ENCODE results near the gene WSCD1. TPM values are rescaled to one million over a fixed set of nuclear protein-coding genes. Genes with fewer than 3 reads are reported as not detected.

Gene WSCD1
- total RNA-seq, 1 donor = 0.18 TPM

DNA sequence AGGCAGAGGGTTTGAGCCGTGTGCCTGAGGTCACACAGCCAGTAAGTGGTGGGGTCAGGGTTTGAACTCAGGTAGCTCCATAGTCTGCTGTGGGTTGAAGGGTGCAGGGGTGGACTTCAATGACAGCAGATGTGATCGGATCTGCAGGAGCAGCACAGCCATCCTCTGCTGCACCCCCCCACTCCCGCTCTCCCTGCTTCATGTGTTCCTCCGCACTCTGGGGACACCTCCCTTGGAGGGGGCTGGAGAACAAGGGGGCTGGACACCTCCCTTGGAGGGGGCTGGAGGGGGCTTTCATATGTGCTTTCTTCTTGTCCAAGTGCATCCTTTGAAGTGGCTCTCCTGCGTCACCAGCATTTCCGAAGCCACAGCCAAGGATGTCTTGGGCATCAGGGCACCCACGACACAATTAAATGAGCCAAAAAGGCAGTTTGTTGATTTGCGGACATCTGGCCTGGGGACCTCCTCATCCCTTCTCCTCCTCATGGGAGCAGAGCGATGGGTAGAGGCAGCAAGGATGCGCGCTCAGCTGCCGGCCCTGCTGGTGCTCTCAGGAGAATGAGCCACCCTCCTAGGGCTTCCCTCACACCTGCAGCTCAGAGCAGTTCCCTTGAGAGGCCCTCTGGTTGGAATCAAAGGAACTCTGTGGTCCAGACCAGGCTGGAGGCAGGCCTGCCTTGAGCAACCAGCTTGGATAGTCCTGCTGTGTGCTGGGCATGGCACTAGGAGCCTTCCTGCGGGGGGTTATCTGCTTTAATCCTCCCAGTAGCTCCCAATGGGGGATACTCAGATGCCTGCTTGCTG, 26.2 kb downstream of the WSCD1 start:
- no peak overlapping the region for H3K4me3 ChIP-seq (ENCODE audit: low read depth, low read length)
- no peak for DNase-seq (ENCODE audit: low read depth)
- TF ChIP-seq, protein P1, sequence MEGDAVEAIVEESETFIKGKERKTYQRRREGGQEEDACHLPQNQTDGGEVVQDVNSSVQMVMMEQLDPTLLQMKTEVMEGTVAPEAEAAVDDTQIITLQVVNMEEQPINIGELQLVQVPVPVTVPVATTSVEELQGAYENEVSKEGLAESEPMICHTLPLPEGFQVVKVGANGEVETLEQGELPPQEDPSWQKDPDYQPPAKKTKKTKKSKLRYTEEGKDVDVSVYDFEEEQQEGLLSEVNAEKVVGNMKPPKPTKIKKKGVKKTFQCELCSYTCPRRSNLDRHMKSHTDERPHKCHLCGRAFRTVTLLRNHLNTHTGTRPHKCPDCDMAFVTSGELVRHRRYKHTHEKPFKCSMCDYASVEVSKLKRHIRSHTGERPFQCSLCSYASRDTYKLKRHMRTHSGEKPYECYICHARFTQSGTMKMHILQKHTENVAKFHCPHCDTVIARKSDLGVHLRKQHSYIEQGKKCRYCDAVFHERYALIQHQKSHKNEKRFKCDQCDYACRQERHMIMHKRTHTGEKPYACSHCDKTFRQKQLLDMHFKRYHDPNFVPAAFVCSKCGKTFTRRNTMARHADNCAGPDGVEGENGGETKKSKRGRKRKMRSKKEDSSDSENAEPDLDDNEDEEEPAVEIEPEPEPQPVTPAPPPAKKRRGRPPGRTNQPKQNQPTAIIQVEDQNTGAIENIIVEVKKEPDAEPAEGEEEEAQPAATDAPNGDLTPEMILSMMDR (IDR thresholded peaks at IDR 0.05; ENCODE audit: insufficient read depth, low read length) = no peak

- DNase-seq (ENCODE audit: low read depth) = no peak
- no peak overlapping the region for H3K4me3 ChIP-seq (ENCODE audit: low read depth, low read length)
- TF ChIP-seq, protein P1 (IDR thresholded peaks at IDR 0.05; ENCODE audit: insufficient read depth, low read length) = no peak
Observed at GRCh38 chr17:6097005-6097279, 26.8 kb downstream of the WSCD1 start.

- TF ChIP-seq, protein P1 (IDR thresholded peaks at IDR 0.05; ENCODE audit: insufficient read depth, low read length) = no peak
- DNase-seq (ENCODE audit: low read depth) = no peak
- no peak overlapping the region for H3K4me3 ChIP-seq (ENCODE audit: low read depth, low read length)
Observed at GRCh38 chr17:6098050-6098822, 28.1 kb downstream of the WSCD1 start.

GRCh38 chr17:6098823-6099180, 28.6 kb downstream of the WSCD1 start:
- TF ChIP-seq, protein P1 (IDR thresholded peaks at IDR 0.05; ENCODE audit: insufficient read depth, low read length) = no peak
- DNase-seq (ENCODE audit: low read depth) = no peak
- no peak overlapping the region for H3K4me3 ChIP-seq (ENCODE audit: low read depth, low read length)

- no peak for DNase-seq (ENCODE audit: low read depth)
- H3K4me3 ChIP-seq (ENCODE audit: low read depth, low read length) = no peak overlapping the region
- TF ChIP-seq, protein P1 (IDR thresholded peaks at IDR 0.05; ENCODE audit: insufficient read depth, low read length) = no peak
Observed at GRCh38 chr17:6099492-6099891, 29.3 kb downstream of the WSCD1 start.

DNA sequence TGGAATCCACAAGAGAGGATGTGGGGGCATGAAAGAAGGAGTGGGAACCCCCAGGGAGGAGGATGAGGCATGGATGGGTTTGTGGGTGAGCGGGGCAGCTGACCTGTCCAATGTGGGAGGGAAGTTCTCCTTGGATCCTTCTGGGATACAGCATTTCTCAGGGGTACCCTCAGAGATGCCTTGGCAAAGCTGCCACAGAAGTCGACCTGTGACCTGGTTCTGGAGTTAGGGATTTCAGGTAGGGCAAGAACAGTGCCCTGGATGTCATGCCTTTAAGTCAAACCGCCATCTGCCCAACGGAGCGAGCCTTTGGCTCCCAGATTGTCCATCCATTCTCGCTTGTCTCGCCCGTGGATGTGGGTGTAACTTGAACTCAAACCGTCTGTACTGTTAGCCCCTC, 30.0 kb downstream of the WSCD1 start:
- DNase-seq (ENCODE audit: low read depth) = no peak
- no peak overlapping the region for H3K4me3 ChIP-seq (ENCODE audit: low read depth, low read length)
- TF ChIP-seq, protein P1 (IDR thresholded peaks at IDR 0.05; ENCODE audit: insufficient read depth, low read length) = no peak
